HEK293 (cell line): ENCODE results near the gene SEC24A.
A peak's percentile ranks its signal among the peaks of the same experiment; 100 is the strongest.

ENCODE experiments used
- EGR2 ChIP-seq: fragments of 450-650 bp; formaldehyde crosslinking; IDR thresholded peaks from 2 replicates; pipeline ENCODE4 v1.5.1; 2016; ENCODE audit warnings: low read depth, missing biosample characterization, missing genetic modification characterization
- KLF10 ChIP-seq: fragments of 450-650 bp; IDR thresholded peaks from 2 replicates; pipeline ENCODE4 v1.5.1; 2018; ENCODE audit warnings: missing biosample characterization, mild to moderate bottlenecking, missing genetic modification characterization
- KLF7 ChIP-seq: fragments of 450-650 bp; formaldehyde crosslinking; IDR thresholded peaks from 2 replicates; pipeline ENCODE4 v1.5.1; 2016; ENCODE audit warnings: missing biosample characterization, missing genetic modification characterization, borderline replicate concordance
- MZF1 ChIP-seq: fragments of 450-650 bp; formaldehyde crosslinking; IDR thresholded peaks from 2 replicates; pipeline ENCODE4 v1.5.1; 2017; ENCODE audit warnings: missing biosample characterization, missing genetic modification characterization, borderline replicate concordance
- OSR2 ChIP-seq: fragments of 450-650 bp; formaldehyde crosslinking; IDR thresholded peaks from 2 replicates; pipeline ENCODE4 v1.5.1; 2016; ENCODE audit warnings: missing biosample characterization, missing genetic modification characterization
- SCRT1 ChIP-seq: fragments of 450-650 bp; formaldehyde crosslinking; IDR thresholded peaks from 2 replicates; pipeline ENCODE4 v1.5.1; 2016; ENCODE audit warnings: missing biosample characterization, missing genetic modification characterization, borderline replicate concordance
- SETDB1 ChIP-seq: IDR thresholded peaks from one replicate; pipeline ENCODE4 v1.6.1; 2017; ENCODE audit warnings: mild to moderate bottlenecking, low read length, moderate library complexity, mixed read lengths; ENCODE audit not compliant: insufficient read length
- SP7 ChIP-seq: fragments of 450-650 bp; formaldehyde crosslinking; IDR thresholded peaks from 2 replicates; pipeline ENCODE4 v1.5.1; 2016; ENCODE audit warnings: missing biosample characterization, missing genetic modification characterization
- ZBTB17 ChIP-seq: fragments of 450-650 bp; formaldehyde crosslinking; IDR thresholded peaks from 2 replicates; pipeline ENCODE4 v1.5.1; 2016; ENCODE audit warnings: missing biosample characterization, missing genetic modification characterization
- ZBTB7A ChIP-seq: fragments of 450-650 bp; formaldehyde crosslinking; IDR thresholded peaks from 2 replicates; pipeline ENCODE4 v1.5.1; 2016; ENCODE audit warnings: low read depth, missing biosample characterization, missing genetic modification characterization
- ZBTB8A ChIP-seq: fragments of 450-650 bp; formaldehyde crosslinking; IDR thresholded peaks from 2 replicates; pipeline ENCODE4 v1.5.1; 2016; ENCODE audit warnings: missing biosample characterization, missing genetic modification characterization
- ZEB2 ChIP-seq: fragments of 450-650 bp; formaldehyde crosslinking; IDR thresholded peaks from 2 replicates; pipeline ENCODE4 v1.5.1; 2016; ENCODE audit warnings: missing biosample characterization, missing genetic modification characterization
- ZFP3 ChIP-seq: fragments of 450-650 bp; formaldehyde crosslinking; IDR thresholded peaks from 2 replicates; pipeline ENCODE4 v1.5.1; 2016; ENCODE audit warnings: low read depth, missing biosample characterization, missing genetic modification characterization
- ZIC2 ChIP-seq: fragments of 450-650 bp; formaldehyde crosslinking; IDR thresholded peaks from 2 replicates; pipeline ENCODE4 v1.5.1; 2016; ENCODE audit warnings: missing biosample characterization, missing genetic modification characterization
- ZNF132 ChIP-seq: fragments of 450-650 bp; formaldehyde crosslinking; IDR thresholded peaks from 2 replicates; pipeline ENCODE4 v1.5.1; 2017; ENCODE audit warnings: missing biosample characterization, missing genetic modification characterization, borderline replicate concordance
- ZNF140 ChIP-seq: fragments of 450-650 bp; formaldehyde crosslinking; IDR thresholded peaks from 2 replicates; pipeline ENCODE4 v1.5.1; 2016; ENCODE audit warnings: missing biosample characterization, missing genetic modification characterization
- ZNF184 ChIP-seq: fragments of 450-650 bp; IDR thresholded peaks from 2 replicates; pipeline ENCODE4 v1.5.1; 2018; ENCODE audit warnings: missing biosample characterization, mild to moderate bottlenecking, missing genetic modification characterization
- ZNF19 ChIP-seq: fragments of 450-650 bp; formaldehyde crosslinking; IDR thresholded peaks from 2 replicates; pipeline ENCODE4; 2016; ENCODE audit warnings: missing biosample characterization, missing genetic modification characterization, low read depth
- ZNF214 ChIP-seq: fragments of 450-650 bp; formaldehyde crosslinking; IDR thresholded peaks from 2 replicates; pipeline ENCODE4 v1.5.1; 2017; ENCODE audit warnings: missing biosample characterization, mild to moderate bottlenecking, missing genetic modification characterization, borderline replicate concordance
- ZNF350 ChIP-seq: fragments of 450-650 bp; formaldehyde crosslinking; IDR thresholded peaks from 2 replicates; pipeline ENCODE4 v1.5.0; 2017; ENCODE audit warnings: missing biosample characterization, mild to moderate bottlenecking, missing genetic modification characterization
- ZNF354C ChIP-seq: fragments of 450-650 bp; formaldehyde crosslinking; IDR thresholded peaks from 2 replicates; pipeline ENCODE4 v1.5.1; 2016; ENCODE audit warnings: missing biosample characterization, missing genetic modification characterization, low read depth, borderline replicate concordance
- ZNF473 ChIP-seq: fragments of 450-650 bp; formaldehyde crosslinking; IDR thresholded peaks from 2 replicates; pipeline ENCODE4 v1.5.1; 2017; ENCODE audit warnings: missing biosample characterization, missing genetic modification characterization
- ZNF48 ChIP-seq: fragments of 450-650 bp; formaldehyde crosslinking; IDR thresholded peaks from 2 replicates; pipeline ENCODE4 v1.5.1; 2016; ENCODE audit warnings: missing biosample characterization, missing genetic modification characterization
- ZNF488 ChIP-seq: fragments of 450-650 bp; formaldehyde crosslinking; IDR thresholded peaks from 2 replicates; pipeline ENCODE4 v1.5.1; 2016; ENCODE audit warnings: missing biosample characterization, missing genetic modification characterization
- ZNF530 ChIP-seq: fragments of 450-650 bp; formaldehyde crosslinking; IDR thresholded peaks from 2 replicates; pipeline ENCODE4 v1.5.1; 2016; ENCODE audit warnings: low read depth, missing biosample characterization, missing genetic modification characterization
- ZNF548 ChIP-seq: fragments of 450-650 bp; formaldehyde crosslinking; IDR thresholded peaks from 2 replicates; pipeline ENCODE4 v1.5.1; 2016; ENCODE audit warnings: missing biosample characterization, missing genetic modification characterization
- ZNF629 ChIP-seq: fragments of 450-650 bp; formaldehyde crosslinking; IDR thresholded peaks from 2 replicates; pipeline ENCODE4 v1.5.1; 2017; ENCODE audit warnings: missing biosample characterization, missing genetic modification characterization
- ZNF654 ChIP-seq: fragments of 450-650 bp; formaldehyde crosslinking; IDR thresholded peaks from 2 replicates; pipeline ENCODE4 v1.5.1; 2016; ENCODE audit warnings: low read depth, missing biosample characterization, missing genetic modification characterization
- ZNF664 ChIP-seq: fragments of 450-650 bp; formaldehyde crosslinking; IDR thresholded peaks from 2 replicates; pipeline ENCODE4 v1.5.1; 2016; ENCODE audit warnings: missing biosample characterization, missing genetic modification characterization
- ZNF677 ChIP-seq: fragments of 450-650 bp; IDR thresholded peaks from 2 replicates; pipeline ENCODE4 v1.5.0; 2018; ENCODE audit warnings: missing biosample characterization, mild to moderate bottlenecking, missing genetic modification characterization, moderate library complexity
- ZNF768 ChIP-seq: fragments of 450-650 bp; formaldehyde crosslinking; IDR thresholded peaks from 2 replicates; pipeline ENCODE4 v1.5.1; 2018; ENCODE audit warnings: missing biosample characterization, mild to moderate bottlenecking, missing genetic modification characterization
- ZNF837 ChIP-seq: fragments of 450-650 bp; formaldehyde crosslinking; IDR thresholded peaks from 2 replicates; pipeline ENCODE4 v1.5.1; 2016; ENCODE audit warnings: missing biosample characterization, missing genetic modification characterization
- TF ChIP-seq, protein P1 (sequence below): fragments of 450-650 bp; formaldehyde crosslinking; IDR thresholded peaks from 2 replicates; pipeline ENCODE4 v1.5.1; 2016; ENCODE audit warnings: missing biosample characterization, missing genetic modification characterization
- TF ChIP-seq, protein P2 (sequence below): fragments of 450-650 bp; formaldehyde crosslinking; conservative IDR thresholded peaks from 2 replicates; pipeline ENCODE4 v1.5.1; 2016; ENCODE audit warnings: low read depth, missing biosample characterization, missing genetic modification characterization

The SEC24A gene

GRCh38 chr5:134648425-134649162 lies at the start of gene SEC24A (continued):
- TF ChIP-seq, protein P1, sequence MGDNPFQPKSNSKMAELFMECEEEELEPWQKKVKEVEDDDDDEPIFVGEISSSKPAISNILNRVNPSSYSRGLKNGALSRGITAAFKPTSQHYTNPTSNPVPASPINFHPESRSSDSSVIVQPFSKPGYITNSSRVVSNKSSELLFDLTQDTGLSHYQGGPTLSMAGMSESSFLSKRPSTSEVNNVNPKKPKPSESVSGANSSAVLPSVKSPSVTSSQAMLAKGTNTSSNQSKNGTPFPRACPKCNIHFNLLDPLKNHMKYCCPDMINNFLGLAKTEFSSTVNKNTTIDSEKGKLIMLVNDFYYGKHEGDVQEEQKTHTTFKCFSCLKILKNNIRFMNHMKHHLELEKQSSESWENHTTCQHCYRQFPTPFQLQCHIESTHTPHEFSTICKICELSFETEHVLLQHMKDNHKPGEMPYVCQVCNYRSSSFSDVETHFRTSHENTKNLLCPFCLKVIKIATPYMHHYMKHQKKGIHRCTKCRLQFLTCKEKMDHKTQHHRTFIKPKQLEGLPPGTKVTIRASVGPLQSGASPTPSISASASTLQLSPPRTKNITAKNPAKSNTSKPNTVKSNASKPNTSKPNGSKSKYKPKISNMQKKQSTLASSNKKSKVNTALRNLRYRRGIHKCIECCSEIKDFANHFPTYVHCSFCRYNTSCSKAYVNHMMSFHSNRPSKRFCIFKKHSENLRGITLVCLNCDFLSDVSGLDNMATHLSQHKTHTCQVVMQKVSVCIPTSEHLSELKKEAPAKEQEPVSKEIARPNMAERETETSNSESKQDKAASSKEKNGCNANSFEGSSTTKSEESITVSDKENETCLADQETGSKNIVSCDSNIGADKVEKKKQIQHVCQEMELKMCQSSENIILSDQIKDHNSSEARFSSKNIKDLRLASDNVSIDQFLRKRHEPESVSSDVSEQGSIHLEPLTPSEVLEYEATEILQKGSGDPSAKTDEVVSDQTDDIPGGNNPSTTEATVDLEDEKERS (tag by site-specific recombination): no peak
- TF ChIP-seq ZNF629 (tag by site-specific recombination) (peak; percentile 77), OSR2 (tag by site-specific recombination) (peak; percentile 78), ZNF48 (no peak), ZNF132 (no peak), ZNF214 (tag by site-specific recombination) (no peak), ZNF140 (no peak), SP7 (tag by site-specific recombination) (no peak; the same call in 1 of the 2 replicates), ZFP3 (tag by site-specific recombination) (no peak), EGR2 (tag by site-specific recombination) (no peak), ZNF184 (no peak), SCRT1 (tag by site-specific recombination) (no peak), ZNF654 (tag by site-specific recombination) (no peak), ZNF768 (tag by site-specific recombination) (no peak), ZNF677 (tag by site-specific recombination) (no peak), ZBTB8A (tag by site-specific recombination) (0 out of 2 replicates have a peak, but pooled peaks have one; percentile 39), ZNF837 (no peak), ZNF664 (tag by site-specific recombination) (no peak), ZEB2 (tag by site-specific recombination) (peak; percentile 87), ZBTB17 (tag by site-specific recombination) (peak; percentile 98), ZIC2 (no peak), KLF7 (tag by site-specific recombination) (no peak; the same call in 1 of the 2 replicates), MZF1 (tag by site-specific recombination) (no peak), ZNF530 (tag by site-specific recombination) (no peak), ZBTB7A (tag by site-specific recombination) (0 out of 2 replicates have a peak, but pooled peaks have one; percentile 14), SETDB1 (no peak), ZNF473 (tag by site-specific recombination) (no peak), ZNF19 (no peak), ZNF548 (tag by site-specific recombination) (no peak), ZNF354C (tag by site-specific recombination) (no peak), KLF10 (no peak), ZNF488 (no peak), ZNF350 (tag by site-specific recombination) (no peak)
- TF ChIP-seq, protein P2, sequence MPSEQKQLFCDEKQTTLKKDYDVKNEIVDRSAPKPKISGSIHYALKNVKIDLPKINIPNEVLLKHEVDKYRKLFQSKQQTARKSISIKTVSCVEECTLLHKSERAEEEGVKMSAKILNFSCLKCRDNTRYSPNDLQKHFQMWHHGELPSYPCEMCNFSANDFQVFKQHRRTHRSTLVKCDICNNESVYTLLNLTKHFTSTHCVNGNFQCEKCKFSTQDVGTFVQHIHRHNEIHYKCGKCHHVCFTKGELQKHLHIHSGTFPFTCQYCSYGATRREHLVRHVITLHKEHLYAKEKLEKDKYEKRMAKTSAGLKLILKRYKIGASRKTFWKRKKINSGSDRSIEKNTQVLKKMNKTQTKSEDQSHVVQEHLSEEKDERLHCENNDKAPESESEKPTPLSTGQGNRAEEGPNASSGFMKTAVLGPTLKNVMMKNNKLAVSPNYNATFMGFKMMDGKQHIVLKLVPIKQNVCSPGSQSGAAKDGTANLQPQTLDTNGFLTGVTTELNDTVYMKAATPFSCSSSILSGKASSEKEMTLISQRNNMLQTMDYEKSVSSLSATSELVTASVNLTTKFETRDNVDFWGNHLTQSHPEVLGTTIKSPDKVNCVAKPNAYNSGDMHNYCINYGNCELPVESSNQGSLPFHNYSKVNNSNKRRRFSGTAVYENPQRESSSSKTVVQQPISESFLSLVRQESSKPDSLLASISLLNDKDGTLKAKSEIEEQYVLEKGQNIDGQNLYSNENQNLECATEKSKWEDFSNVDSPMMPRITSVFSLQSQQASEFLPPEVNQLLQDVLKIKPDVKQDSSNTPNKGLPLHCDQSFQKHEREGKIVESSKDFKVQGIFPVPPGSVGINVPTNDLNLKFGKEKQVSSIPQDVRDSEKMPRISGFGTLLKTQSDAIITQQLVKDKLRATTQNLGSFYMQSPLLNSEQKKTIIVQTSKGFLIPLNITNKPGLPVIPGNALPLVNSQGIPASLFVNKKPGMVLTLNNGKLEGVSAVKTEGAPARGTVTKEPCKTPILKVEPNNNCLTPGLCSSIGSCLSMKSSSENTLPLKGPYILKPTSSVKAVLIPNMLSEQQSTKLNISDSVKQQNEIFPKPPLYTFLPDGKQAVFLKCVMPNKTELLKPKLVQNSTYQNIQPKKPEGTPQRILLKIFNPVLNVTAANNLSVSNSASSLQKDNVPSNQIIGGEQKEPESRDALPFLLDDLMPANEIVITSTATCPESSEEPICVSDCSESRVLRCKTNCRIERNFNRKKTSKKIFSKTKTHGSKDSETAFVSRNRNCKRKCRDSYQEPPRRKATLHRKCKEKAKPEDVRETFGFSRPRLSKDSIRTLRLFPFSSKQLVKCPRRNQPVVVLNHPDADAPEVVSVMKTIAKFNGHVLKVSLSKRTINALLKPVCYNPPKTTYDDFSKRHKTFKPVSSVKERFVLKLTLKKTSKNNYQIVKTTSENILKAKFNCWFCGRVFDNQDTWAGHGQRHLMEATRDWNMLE: peak; percentile 42
